GM18870 (cell line): ENCODE data around the gene CDK18.
"Not testable (repeated sequence)": the region's sequence is repeated elsewhere in the genome, so short reads cannot be mapped to it uniquely, and the experiment has no call there.

ENCODE experiments used
- ATAC-seq: cut with Tn5 transposase; IDR thresholded peaks from one replicate; pipeline ENCODE4 v1.9.1; 2021; ENCODE audit warnings: moderate library complexity; ENCODE audit not compliant: unreplicated experiment

CDK18 gene

GRCh38 chr1:205480349-205480985, 24.0 kb upstream of the CDK18 start:
- ATAC-seq, result peak; percentile 48

- ATAC-seq, result no peak
These were observed 23.3 kb upstream of the CDK18 start for GRCh38 chr1:205481218-205481617.

- no peak for ATAC-seq
These were observed 22.8 kb upstream of the CDK18 start for GRCh38 chr1:205481629-205482151.

- ATAC-seq, result not testable (repeated sequence)
These were observed 21.9 kb upstream of the CDK18 start for GRCh38 chr1:205482587-205482986.

GRCh38 chr1:205483372-205483771, 21.1 kb upstream of the CDK18 start:
- no peak for ATAC-seq

GRCh38 chr1:205484985-205485967, 19.2 kb upstream of the CDK18 start:
- ATAC-seq, result no peak

GRCh38 chr1:205486258-205486657, 18.2 kb upstream of the CDK18 start:
- no peak for ATAC-seq

- no peak for ATAC-seq
These were observed 16.3 kb upstream of the CDK18 start for GRCh38 chr1:205488074-205488723.

- ATAC-seq, result no peak
These were observed 12.7 kb upstream of the CDK18 start for GRCh38 chr1:205491794-205492193.

GRCh38 chr1:205492201-205492667, 12.2 kb upstream of the CDK18 start:
- ATAC-seq, result no peak

GRCh38 chr1:205492774-205493173, 11.7 kb upstream of the CDK18 start:
- ATAC-seq, result no peak

GRCh38 chr1:205493241-205494085, 11.0 kb upstream of the CDK18 start:
- no peak for ATAC-seq

GRCh38 chr1:205494115-205494514, 10.4 kb upstream of the CDK18 start:
- ATAC-seq, result no peak

GRCh38 chr1:205495237-205495823, 9.1 kb upstream of the CDK18 start:
- ATAC-seq, result no peak

- ATAC-seq, result no peak
These were observed 7.8 kb upstream of the CDK18 start for GRCh38 chr1:205496661-205497060.

- ATAC-seq, result no peak
These were observed 7.1 kb upstream of the CDK18 start for GRCh38 chr1:205497351-205497750.

- ATAC-seq, result no peak
These were observed 4.7 kb upstream of the CDK18 start for GRCh38 chr1:205499789-205500188.

- ATAC-seq, result no peak
These were observed 3.9 kb upstream of the CDK18 start for GRCh38 chr1:205500240-205501233.
